GM10266 (cell line): ENCODE measurements around the gene MPIG6B.

ENCODE experiments used
- DNase-seq: peaks from one replicate; pipeline ENCODE4 v3.0.0; 2012; ENCODE audit errors: extremely low spot score
- CTCF ChIP-seq: IDR thresholded peaks from 2 replicates; pipeline ENCODE4 v1.5.1; 2012; ENCODE audit warnings: mild to moderate bottlenecking, low read depth; ENCODE audit not compliant: control insufficient read depth, insufficient read depth; ENCODE audit errors: missing control alignments

MPIG6B gene

GRCh38 chr6:31736021-31736767 is 13.0 kb downstream of the MPIG6B start, which contains the start of gene CLIC1:
CLIC1 (minus strand) TSS chr6:31736530; CDS start chr6:31736300, 230 bp downstream.
- DNase-seq = peak; percentile 83
- TF ChIP-seq CTCF = no peak

- DNase-seq = no peak
- TF ChIP-seq CTCF = no peak
Measured at GRCh38 chr6:31736768-31737314, 13.7 kb downstream of the MPIG6B start.

- DNase-seq = no peak
- TF ChIP-seq CTCF = no peak
Measured at GRCh38 chr6:31737315-31737990, 14.3 kb downstream of the MPIG6B start.

GRCh38 chr6:31737991-31738979 is 15.1 kb downstream of the MPIG6B start:
- peak; percentile 82 for DNase-seq
- TF ChIP-seq CTCF = peak; percentile 45

GRCh38 chr6:31739639-31740396 is 16.6 kb downstream of the MPIG6B start, which contains the start of gene MSH5:
MSH5 (plus strand) TSS chr6:31740005; CDS start chr6:31740467, 462 bp downstream.
- TF ChIP-seq CTCF = no peak
- DNase-seq = peak; percentile 96
